WTC11 (cell line): ENCODE measurements around the gene RYR3. TPM values are rescaled to one million over a fixed set of nuclear protein-coding genes. Genes with fewer than 3 reads are reported as not detected.

Source experiments
- ATAC-seq: fragments of 200-7000 bp; cut with Tn5 transposase; 2 replicates; pipeline ENCODE4 v1.10.0; 2021; ENCODE audit warnings: mild to moderate bottlenecking, moderate library complexity
- CTCF ChIA-PET: fragments of 300-600 bp; sonication (Branson Sonifier 250); formaldehyde crosslinking; loops from one replicate; lab custom pipeline; 2021; ENCODE audit warnings: antibody characterized with exemption; lab: Charles Lee
- POLR2A ChIA-PET: fragments of 350-600 bp; sonication (Branson Sonifier 250); formaldehyde crosslinking; loops from one replicate; lab custom pipeline; 2021; ENCODE audit warnings: antibody characterized with exemption; lab: Charles Lee
- DNase-seq: peaks from one replicate; pipeline ENCODE4 v3.0.0; 2021; ENCODE audit warnings: low spot score
- H3K27ac Mint-ChIP-seq: 2 replicates; pipeline ENCODE4 v1.8.0; 2021; ENCODE audit warnings: mixed read lengths
- H3K27me3 Mint-ChIP-seq: 2 replicates; pipeline ENCODE4 v1.8.0; 2021; ENCODE audit warnings: low read depth, mild to moderate bottlenecking, moderate library complexity, mixed read lengths
- H3K36me3 Mint-ChIP-seq: 2 replicates; pipeline ENCODE4 v1.8.0; 2021; ENCODE audit warnings: mixed read lengths
- H3K4me1 Mint-ChIP-seq: 2 replicates; pipeline ENCODE4 v1.8.0; 2022; ENCODE audit warnings: mixed read lengths
- H3K4me3 Mint-ChIP-seq: 2 replicates; pipeline ENCODE4 v1.8.0; 2021; ENCODE audit warnings: mild to moderate bottlenecking, moderate library complexity, mixed read lengths
- H3K9me3 Mint-ChIP-seq: 2 replicates; pipeline ENCODE4 v1.8.0; 2021; ENCODE audit warnings: mixed read lengths
- AR ChIP-seq: fragments of 250-450 bp; sonication (Bioruptor Pico); IDR thresholded peaks from 2 replicates; pipeline ENCODE4 v1.9.0; 2021; ENCODE audit warnings: mild to moderate bottlenecking
- FOXP1 ChIP-seq: sonication (generic); formaldehyde crosslinking; IDR thresholded peaks from 2 replicates; pipeline ENCODE4 v1.8.0; 2022; ENCODE audit warnings: missing genetic modification reagents, mild to moderate bottlenecking, moderate library complexity, borderline replicate concordance
- FOXP4 ChIP-seq: sonication (generic); formaldehyde crosslinking; IDR thresholded peaks from 2 replicates; pipeline ENCODE4 v1.8.0; 2022; ENCODE audit warnings: mild to moderate bottlenecking, missing genetic modification reagents
- HMGXB4 ChIP-seq: sonication (generic); formaldehyde crosslinking; IDR thresholded peaks from 2 replicates; pipeline ENCODE4 v1.8.1; 2023; ENCODE audit warnings: mild to moderate bottlenecking, moderate library complexity, missing genetic modification reagents
- IRF1 ChIP-seq: sonication (generic); formaldehyde crosslinking; IDR thresholded peaks from 2 replicates; pipeline ENCODE4 v1.8.0; 2023; ENCODE audit warnings: missing genetic modification reagents
- JAZF1 ChIP-seq: fragments of 250-450 bp; sonication (Bioruptor Pico); IDR thresholded peaks from 2 replicates; pipeline ENCODE4 v1.9.0; 2021; ENCODE audit warnings: moderate library complexity, mild to moderate bottlenecking, inconsistent platforms
- MAX ChIP-seq: sonication (generic); formaldehyde crosslinking; IDR thresholded peaks from 2 replicates; pipeline ENCODE4 v1.8.0; 2022; ENCODE audit warnings: mild to moderate bottlenecking, missing genetic modification reagents
- MLX ChIP-seq: sonication (generic); formaldehyde crosslinking; IDR thresholded peaks from 2 replicates; pipeline ENCODE4 v1.8.1; 2023; ENCODE audit warnings: mild to moderate bottlenecking, missing genetic modification reagents, moderate library complexity
- MYBL2 ChIP-seq: sonication (generic); formaldehyde crosslinking; IDR thresholded peaks from 2 replicates; pipeline ENCODE4 v1.8.1; 2023; ENCODE audit warnings: mild to moderate bottlenecking, moderate library complexity, missing genetic modification reagents
- NFE2L1 ChIP-seq: sonication (generic); formaldehyde crosslinking; IDR thresholded peaks from 2 replicates; pipeline ENCODE4 v1.8.1; 2023; ENCODE audit warnings: missing genetic modification reagents
- NFYB ChIP-seq: sonication (generic); formaldehyde crosslinking; conservative IDR thresholded peaks from 2 replicates; pipeline ENCODE4 v1.8.0; 2022; ENCODE audit warnings: low read depth, missing genetic modification reagents
- NR2C2 ChIP-seq: sonication (generic); formaldehyde crosslinking; IDR thresholded peaks from 2 replicates; pipeline ENCODE4 v1.8.0; 2022; ENCODE audit warnings: mild to moderate bottlenecking, missing genetic modification reagents
- PREB ChIP-seq: sonication (generic); formaldehyde crosslinking; IDR thresholded peaks from 2 replicates; pipeline ENCODE4 v1.8.1; 2022; ENCODE audit warnings: mild to moderate bottlenecking, missing genetic modification reagents, moderate library complexity, borderline replicate concordance
- RELA ChIP-seq: sonication (generic); formaldehyde crosslinking; IDR thresholded peaks from 2 replicates; pipeline ENCODE4 v1.8.1; 2022; ENCODE audit warnings: missing genetic modification reagents, mild to moderate bottlenecking, borderline replicate concordance
- TCF7 ChIP-seq: sonication (generic); formaldehyde crosslinking; IDR thresholded peaks from 2 replicates; pipeline ENCODE4 v1.8.0; 2022; ENCODE audit warnings: mild to moderate bottlenecking, low read depth, missing genetic modification reagents, moderate library complexity
- USF1 ChIP-seq: sonication (generic); formaldehyde crosslinking; IDR thresholded peaks from 2 replicates; pipeline ENCODE4 v1.8.0; 2022; ENCODE audit warnings: mild to moderate bottlenecking, missing genetic modification reagents
- ZBTB21 ChIP-seq: sonication (generic); formaldehyde crosslinking; IDR thresholded peaks from 2 replicates; pipeline ENCODE4 v1.8.1; 2023; ENCODE audit warnings: mild to moderate bottlenecking, missing genetic modification reagents, borderline replicate concordance
- ZNF121 ChIP-seq: sonication (generic); formaldehyde crosslinking; IDR thresholded peaks from 2 replicates; pipeline ENCODE4 v1.8.0; 2023; ENCODE audit warnings: missing genetic modification reagents
- ZNF232 ChIP-seq: sonication (generic); formaldehyde crosslinking; IDR thresholded peaks from 2 replicates; pipeline ENCODE4 v1.8.0; 2022; ENCODE audit warnings: mild to moderate bottlenecking, missing genetic modification reagents
- ZNF263 ChIP-seq: sonication (generic); formaldehyde crosslinking; IDR thresholded peaks from 2 replicates; pipeline ENCODE4 v1.8.1; 2022; ENCODE audit warnings: low read depth, mild to moderate bottlenecking, moderate library complexity, missing genetic modification reagents
- ZNF317 ChIP-seq: sonication (generic); formaldehyde crosslinking; IDR thresholded peaks from 2 replicates; pipeline ENCODE4 v1.8.1; 2023; ENCODE audit warnings: low read depth, mild to moderate bottlenecking, moderate library complexity, missing genetic modification reagents, borderline replicate concordance
- ZNF396 ChIP-seq: fragments of 250-450 bp; sonication (Bioruptor Pico); IDR thresholded peaks from 2 replicates; pipeline ENCODE4 v1.8.0; 2021; ENCODE audit warnings: mild to moderate bottlenecking, moderate library complexity, borderline replicate concordance
- ZNF423 ChIP-seq: fragments of 250-450 bp; sonication (Bioruptor Pico); IDR thresholded peaks from 2 replicates; pipeline ENCODE4 v2.1.2; 2022; ENCODE audit warnings: mild to moderate bottlenecking, moderate library complexity
- total RNA-seq: library from RNA; stranded (reverse); gene quantifications from 3 replicates; pipeline ENCODE4 v1.2.3, GENCODE V29; 2021

The RYR3 gene
- total RNA-seq, 1 experiment from 2014 or later = 1.4 TPM

GRCh38 chr15:33864360-33865075 lies 553.8 kb downstream of the RYR3 start:
- ChIA-PET CTCF (no interaction called here), POLR2A (no interaction called here)
- H3K4me1 Mint-ChIP-seq = peaks cover 28% of the 10 kb centered on the region
- no peak overlapping the region for H3K4me3 Mint-ChIP-seq
- TF ChIP-seq ZNF263 (no peak), USF1 (CRISPR knock-in tag) (no peak), IRF1 (no peak), FOXP4 (no peak), FOXP1 (CRISPR knock-in tag) (no peak), TCF7 (CRISPR knock-in tag) (no peak), JAZF1 (no peak)
- DNase-seq (no peak), ATAC-seq (no peak)
- no peaks in the 10 kb centered on the region for H3K27me3 Mint-ChIP-seq
- H3K9me3 Mint-ChIP-seq = no peaks in the 10 kb centered on the region
- H3K27ac Mint-ChIP-seq = no peak overlapping the region
- no peaks in the 10 kb centered on the region; the same call in 1 of the 2 replicates for H3K36me3 Mint-ChIP-seq

- no peak for TF ChIP-seq MLX (CRISPR knock-in tag)
- TF ChIP-seq NR2C2 = no peak
- no peak for TF ChIP-seq MYBL2 (CRISPR knock-in tag)
- TF ChIP-seq HMGXB4 = no peak
- no peak for TF ChIP-seq MAX (CRISPR knock-in tag)
- no peak for TF ChIP-seq ZNF396 (CRISPR knock-in tag)
- TF ChIP-seq ZNF121 (CRISPR knock-in tag) = no peak
- TF ChIP-seq RELA (CRISPR knock-in tag) = no peak
- TF ChIP-seq ZNF263 = no peak
- TF ChIP-seq ZNF232 (CRISPR knock-in tag) = no peak
- TF ChIP-seq USF1 (CRISPR knock-in tag) = no peak
- TF ChIP-seq NFE2L1 (CRISPR knock-in tag) = no peak
- TF ChIP-seq ZBTB21 (CRISPR knock-in tag) = no peak
- TF ChIP-seq ZNF423 = no peak
- TF ChIP-seq ZNF317 (CRISPR knock-in tag) = no peak
- TF ChIP-seq PREB (CRISPR knock-in tag) = no peak
- no peak for TF ChIP-seq AR (CRISPR knock-in tag)
- TF ChIP-seq NFYB (CRISPR knock-in tag) = no peak
- POLR2A ChIA-PET = no interaction called here
- ATAC-seq (no peak), DNase-seq (no peak)
- Mint-ChIP-seq H3K9me3 (no peaks in the 10 kb centered on the region), H3K27ac (no peak overlapping the region), H3K27me3 (no peaks in the 10 kb centered on the region), H3K36me3 (no peaks in the 10 kb centered on the region), H3K4me1 (peaks cover 20% of the 10 kb centered on the region), H3K4me3 (no peak overlapping the region)
- CTCF ChIA-PET = no interaction called here
Observed at GRCh38 chr15:33865416-33865815, 554.6 kb downstream of the RYR3 start.
